ENCODE data around the gene SNN. TPM values are rescaled to one million over a fixed set of nuclear protein-coding genes. Genes with fewer than 3 reads are reported as not detected.

The SNN gene
- total RNA-seq, result 27.5 TPM
- polyA plus RNA-seq, result 10 to 100 TPM; 14.5 to 31.2 (median 23.8) TPM

DNA sequence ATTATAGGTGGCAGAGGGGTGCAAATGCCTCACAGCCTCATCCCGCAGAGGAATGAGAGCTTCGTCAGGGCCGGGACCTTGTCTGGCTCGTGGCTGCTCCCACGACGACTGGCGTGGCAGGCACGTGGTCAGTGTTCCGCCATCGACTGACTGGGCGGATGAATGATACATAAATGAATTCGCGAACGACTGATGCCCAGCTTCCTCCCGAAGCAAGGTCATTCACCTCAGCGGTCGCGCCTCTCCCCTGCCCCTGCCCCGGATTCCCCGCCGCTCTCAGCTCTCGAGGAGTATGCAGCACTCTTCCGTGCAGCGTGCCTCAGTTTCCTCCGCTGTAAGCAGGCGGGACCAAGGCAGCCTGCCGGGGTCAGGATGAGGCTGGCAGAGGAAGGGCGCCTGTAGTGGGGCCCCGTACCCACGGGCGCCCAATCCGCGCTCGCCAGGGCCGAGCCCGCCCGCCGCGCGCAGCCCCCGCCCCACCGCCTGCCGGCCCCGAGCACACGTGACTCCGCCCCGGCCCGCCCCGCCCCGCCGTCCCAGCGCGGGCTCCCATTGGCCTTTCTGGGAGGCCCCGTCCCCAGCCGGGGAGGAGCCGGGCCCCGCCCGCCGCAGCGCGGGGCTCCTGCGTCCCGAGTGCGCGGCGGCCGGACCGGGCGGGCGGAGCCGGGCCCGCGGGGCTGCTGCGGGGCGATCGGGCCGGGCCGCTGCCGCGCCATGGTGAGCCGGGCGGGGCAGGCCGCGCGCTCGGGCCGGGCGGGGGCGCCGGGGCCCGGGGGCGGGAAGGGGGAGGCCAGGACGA lies at the start of gene SNN:
SNN (plus strand) TSS at position 632 of the 799 bp plus-strand sequence. CDS start 7,605 bp downstream, outside the sequence.
- Histone ChIP-seq H3K27ac (ENCODE audit: insufficient read depth, low read length, poor library complexity, severe bottlenecking) (peak within 1 kb of the TSS; percentile 70), H3K9me3 (ENCODE audit: control insufficient read depth in 2 of 2, low read length in 2 of 2) (no peaks in the 10 kb centered on the region), H3K4me1 (ENCODE audit: control insufficient read depth, insufficient read depth, low read length, poor library complexity, severe bottlenecking) (peaks cover 72% of the 10 kb centered on the region), H3K36me3 (ENCODE audit: control insufficient read depth, insufficient read depth, low read length) (no peaks in the 10 kb centered on the region), H3K27me3 (ENCODE audit: control insufficient read depth, insufficient read depth, low read length) (no peaks in the 10 kb centered on the region), H3K4me3 (ENCODE audit: low read depth, low read length) (peak within 1 kb of the TSS; percentile 77)
- H3K27me3 Mint-ChIP-seq, result peaks cover 4% of the 10 kb centered on the region
- ATAC-seq (ENCODE audit: low read depth in 2 of 2) (peak; percentile 84 to 86), DNase-seq (peak; percentile 82 to 89 (median 85))
- H3K4me1 Mint-ChIP-seq, result peaks cover 9 to 81% (median 54%) of the 10 kb centered on the region in 4 donors
- H3K27ac Mint-ChIP-seq, result peak within 1 kb of the TSS; percentile 79 to 97 (median 96)
- H3K9me3 Mint-ChIP-seq, result no peaks in the 10 kb centered on the region
- H3K36me3 Mint-ChIP-seq, result no peaks in the 10 kb centered on the region
- peak within 1 kb of the TSS; percentile 89 to 92 (median 91) for H3K4me3 Mint-ChIP-seq

GRCh38 chr16:11619327-11619851 lies 48.9 kb upstream of the SNN start:
- peaks cover 0 to 3% (median 0%) of the 10 kb centered on the region in 7 donors for H3K9me3 Mint-ChIP-seq
- H3K4me3 Mint-ChIP-seq, result peak overlapping the region; percentile 74 to 87 (median 80)
- H3K27me3 Mint-ChIP-seq, result no peaks in the 10 kb centered on the region
- peak in 2 of 3 donors; percentile 57 to 85 for DNase-seq
- Histone ChIP-seq H3K4me1 (ENCODE audit: control insufficient read depth, insufficient read depth, low read length, poor library complexity, severe bottlenecking) (peaks cover 68% of the 10 kb centered on the region), H3K27ac (ENCODE audit: insufficient read depth, low read length, poor library complexity, severe bottlenecking) (peak overlapping the region; percentile 77), H3K9me3 (ENCODE audit: control insufficient read depth in 2 of 2, low read length in 2 of 2) (no peaks in the 10 kb centered on the region), H3K4me3 (ENCODE audit: low read depth, low read length) (peak overlapping the region; percentile 57), H3K36me3 (ENCODE audit: control insufficient read depth, insufficient read depth, low read length) (no peaks in the 10 kb centered on the region), H3K27me3 (ENCODE audit: control insufficient read depth, insufficient read depth, low read length) (no peaks in the 10 kb centered on the region)
- no peaks in the 10 kb centered on the region for H3K36me3 Mint-ChIP-seq
- peaks cover 13 to 76% (median 37%) of the 10 kb centered on the region in 4 donors for H3K4me1 Mint-ChIP-seq
- peak overlapping the region; percentile 94 to 99 (median 96) for H3K27ac Mint-ChIP-seq
- peak; percentile 48 to 61 for ATAC-seq (ENCODE audit: low read depth in 2 of 2)

DNA sequence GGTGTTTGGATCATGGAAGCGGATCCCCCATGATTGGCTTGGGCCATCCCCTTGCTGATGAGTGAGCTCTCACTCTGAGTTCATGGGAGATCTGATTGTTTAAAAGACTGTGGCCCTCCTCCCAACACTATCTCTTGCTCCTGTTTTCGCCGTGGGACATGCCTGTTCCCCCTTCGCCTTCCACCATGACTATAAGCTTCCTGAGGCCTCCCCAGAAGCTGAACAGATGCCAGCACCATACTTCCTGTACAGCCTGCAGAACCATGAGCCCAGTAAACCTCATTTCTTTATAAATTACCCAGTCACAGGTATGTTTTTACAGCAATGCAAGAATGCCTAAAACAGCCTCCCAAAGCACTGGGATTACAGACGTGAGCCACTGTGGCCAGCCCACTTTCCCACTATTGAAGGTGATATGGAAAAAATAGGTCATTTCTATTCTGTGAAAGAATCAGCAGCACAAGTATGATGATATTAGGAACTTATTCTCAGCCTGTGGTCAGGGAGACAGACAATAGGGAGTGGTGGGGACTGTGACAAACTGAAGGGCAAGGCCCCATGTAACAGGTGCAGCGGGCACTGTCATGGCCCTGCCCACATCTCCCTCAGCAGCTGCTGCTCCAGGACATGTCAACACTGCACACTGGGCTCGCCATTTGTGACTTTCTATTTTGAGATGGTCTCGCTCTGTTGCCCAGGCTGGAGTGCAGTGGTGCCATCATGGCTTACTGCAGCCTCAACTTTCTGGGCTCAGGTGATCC lies 47.8 kb upstream of the SNN start:
- no peaks in the 10 kb centered on the region for H3K36me3 Mint-ChIP-seq
- no peaks in the 10 kb centered on the region for H3K9me3 ChIP-seq (ENCODE audit: control insufficient read depth in 2 of 2, low read length in 2 of 2)
- H3K27me3 ChIP-seq (ENCODE audit: control insufficient read depth, insufficient read depth, low read length), result no peaks in the 10 kb centered on the region
- H3K4me1 Mint-ChIP-seq, result peaks cover 16 to 83% (median 40%) of the 10 kb centered on the region in 4 donors
- H3K27ac Mint-ChIP-seq, result peak overlapping the region; percentile 96 to 100 (median 99)
- DNase-seq (no peak), ATAC-seq (ENCODE audit: low read depth in 2 of 2) (no peak)
- H3K4me1 ChIP-seq (ENCODE audit: control insufficient read depth, insufficient read depth, low read length, poor library complexity, severe bottlenecking), result peaks cover 75% of the 10 kb centered on the region
- peaks cover 0 to 3% (median 0%) of the 10 kb centered on the region in 7 donors for H3K9me3 Mint-ChIP-seq
- H3K27me3 Mint-ChIP-seq, result no peaks in the 10 kb centered on the region
- H3K4me3 Mint-ChIP-seq, result peak overlapping the region; percentile 56 to 82 (median 79)
- no peaks in the 10 kb centered on the region for H3K36me3 ChIP-seq (ENCODE audit: control insufficient read depth, insufficient read depth, low read length)
- no peak overlapping the region for H3K4me3 ChIP-seq (ENCODE audit: low read depth, low read length)
- peak overlapping the region; percentile 77 for H3K27ac ChIP-seq (ENCODE audit: insufficient read depth, low read length, poor library complexity, severe bottlenecking)

DNA sequence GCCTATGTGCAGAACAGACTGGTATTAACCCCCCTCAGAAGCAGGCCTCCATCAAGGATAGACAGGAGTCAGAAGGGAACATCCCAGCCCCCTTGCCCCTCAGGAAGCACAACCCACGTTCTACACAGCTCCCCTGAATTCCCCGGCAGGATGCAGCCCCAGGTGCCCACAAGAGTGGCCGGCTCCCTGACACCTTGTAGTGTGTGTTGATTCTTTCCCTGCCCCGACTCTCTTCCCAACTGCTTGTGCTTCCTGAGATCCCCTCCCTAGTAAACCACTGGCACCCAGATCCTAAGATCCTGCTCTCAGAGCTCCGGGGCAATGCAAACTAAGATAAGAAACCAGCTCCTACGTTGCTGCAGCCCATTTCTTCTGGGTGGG lies 46.7 kb upstream of the SNN start:
- no peaks in the 10 kb centered on the region for H3K27me3 Mint-ChIP-seq
- no peaks in the 10 kb centered on the region for H3K36me3 Mint-ChIP-seq
- Histone ChIP-seq H3K9me3 (ENCODE audit: control insufficient read depth in 2 of 2, low read length in 2 of 2) (no peaks in the 10 kb centered on the region), H3K4me1 (ENCODE audit: control insufficient read depth, insufficient read depth, low read length, poor library complexity, severe bottlenecking) (peaks cover 75% of the 10 kb centered on the region), H3K4me3 (ENCODE audit: low read depth, low read length) (peak overlapping the region; percentile 75), H3K27ac (ENCODE audit: insufficient read depth, low read length, poor library complexity, severe bottlenecking) (peak overlapping the region; percentile 77), H3K36me3 (ENCODE audit: control insufficient read depth, insufficient read depth, low read length) (no peaks in the 10 kb centered on the region), H3K27me3 (ENCODE audit: control insufficient read depth, insufficient read depth, low read length) (no peaks in the 10 kb centered on the region)
- peaks cover 23 to 86% (median 46%) of the 10 kb centered on the region in 4 donors for H3K4me1 Mint-ChIP-seq
- peaks cover 0 to 3% (median 0%) of the 10 kb centered on the region in 7 donors for H3K9me3 Mint-ChIP-seq
- peak overlapping the region; percentile 97 to 100 (median 99) for H3K27ac Mint-ChIP-seq
- peak overlapping the region; percentile 80 to 93 (median 87) for H3K4me3 Mint-ChIP-seq
- DNase-seq (peak in 1 of 3 donors; percentile 48), ATAC-seq (ENCODE audit: low read depth in 2 of 2) (no peak)

DNA sequence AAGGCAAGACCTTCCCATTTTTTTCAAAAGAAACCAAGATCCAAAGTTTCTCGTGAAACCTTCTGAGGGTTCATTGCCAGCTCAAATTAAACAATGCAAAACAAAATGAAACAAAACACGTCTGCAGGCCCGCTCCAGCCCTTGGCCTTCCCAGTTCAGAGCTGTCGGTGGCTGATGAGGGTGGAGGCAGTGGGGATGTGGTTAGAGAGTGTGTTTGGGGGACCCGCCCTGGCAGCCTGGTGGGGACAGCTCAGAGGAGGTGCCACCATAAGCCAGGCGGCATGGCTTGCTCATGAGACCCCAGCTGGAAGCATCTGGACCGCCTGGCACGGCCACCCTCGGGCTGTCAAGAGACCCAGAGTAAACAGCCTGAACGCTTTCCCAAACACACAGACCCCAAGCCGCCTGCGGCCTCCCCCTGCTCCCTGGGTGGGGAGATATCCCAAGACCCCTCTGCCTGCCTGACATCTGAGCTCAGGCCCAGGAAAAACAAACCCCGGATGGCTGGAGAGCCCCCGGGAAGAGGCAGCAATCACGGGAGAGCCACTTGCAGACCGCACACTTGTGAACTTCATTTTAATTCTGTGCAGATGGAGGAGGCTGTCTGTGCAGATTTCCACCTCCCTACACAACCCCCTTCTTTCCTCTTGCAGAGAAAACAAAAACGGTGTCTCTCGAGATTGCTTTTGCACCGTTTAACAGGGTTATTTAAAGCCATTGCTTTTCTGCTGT lies 46.2 kb upstream of the SNN start:
- Mint-ChIP-seq H3K27ac (peak overlapping the region; percentile 97 to 100 (median 99)), H3K36me3 (no peaks in the 10 kb centered on the region), H3K27me3 (no peaks in the 10 kb centered on the region), H3K9me3 (peaks cover 0 to 3% (median 0%) of the 10 kb centered on the region in 7 donors), H3K4me1 (peaks cover 23 to 87% (median 48%) of the 10 kb centered on the region in 4 donors), H3K4me3 (peak overlapping the region; percentile 80 to 93 (median 87))
- Histone ChIP-seq H3K9me3 (ENCODE audit: control insufficient read depth in 2 of 2, low read length in 2 of 2) (no peaks in the 10 kb centered on the region), H3K27me3 (ENCODE audit: control insufficient read depth, insufficient read depth, low read length) (no peaks in the 10 kb centered on the region), H3K4me3 (ENCODE audit: low read depth, low read length) (peak overlapping the region; percentile 75), H3K4me1 (ENCODE audit: control insufficient read depth, insufficient read depth, low read length, poor library complexity, severe bottlenecking) (peaks cover 75% of the 10 kb centered on the region), H3K36me3 (ENCODE audit: control insufficient read depth, insufficient read depth, low read length) (no peaks in the 10 kb centered on the region), H3K27ac (ENCODE audit: insufficient read depth, low read length, poor library complexity, severe bottlenecking) (peak overlapping the region; percentile 77)
- ATAC-seq (ENCODE audit: low read depth in 2 of 2) (peak; percentile 88 to 91), DNase-seq (peak; percentile 16 to 94 (median 72))

DNA sequence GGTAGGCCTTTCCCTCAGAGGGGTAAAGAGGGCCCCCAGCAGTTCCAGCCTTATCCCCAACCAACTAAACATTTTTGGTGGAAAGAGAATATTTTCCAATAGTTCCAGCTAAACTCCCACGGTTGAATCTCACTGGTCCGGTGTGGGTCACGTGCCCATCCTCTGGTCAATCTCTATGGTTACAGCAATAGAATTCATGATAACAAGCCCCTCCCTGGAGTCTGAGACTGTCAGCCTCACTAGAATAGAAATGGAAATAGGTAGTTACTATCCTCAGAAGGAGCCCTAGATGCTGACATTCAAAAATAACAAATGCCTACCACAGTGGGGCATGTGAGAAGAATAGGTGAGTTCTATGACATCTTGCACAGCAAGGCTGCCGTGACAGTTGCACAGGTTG lies 44.0 kb upstream of the SNN start:
- Mint-ChIP-seq H3K36me3 (no peaks in the 10 kb centered on the region), H3K4me3 (peak overlapping the region; percentile 29 to 83 (median 63)), H3K27ac (peak overlapping the region; percentile 84 to 93 (median 92)), H3K9me3 (peaks cover 0 to 3% (median 0%) of the 10 kb centered on the region in 7 donors), H3K27me3 (no peaks in the 10 kb centered on the region), H3K4me1 (peaks cover 22 to 78% (median 46%) of the 10 kb centered on the region in 4 donors)
- Histone ChIP-seq H3K36me3 (ENCODE audit: control insufficient read depth, insufficient read depth, low read length) (no peaks in the 10 kb centered on the region), H3K9me3 (ENCODE audit: control insufficient read depth in 2 of 2, low read length in 2 of 2) (no peaks in the 10 kb centered on the region), H3K27ac (ENCODE audit: insufficient read depth, low read length, poor library complexity, severe bottlenecking) (peak overlapping the region; percentile 52), H3K4me3 (ENCODE audit: low read depth, low read length) (peak overlapping the region; percentile 2), H3K4me1 (ENCODE audit: control insufficient read depth, insufficient read depth, low read length, poor library complexity, severe bottlenecking) (peaks cover 61% of the 10 kb centered on the region), H3K27me3 (ENCODE audit: control insufficient read depth, insufficient read depth, low read length) (no peaks in the 10 kb centered on the region)
- DNase-seq, result no peak
- no peak for ATAC-seq (ENCODE audit: low read depth in 2 of 2)
